Sigmoid colon (tissue), 7 donors: Measurements from ENCODE around the gene TSEN2. TPM values are rescaled to one million over a fixed set of nuclear protein-coding genes. Genes with fewer than 3 reads are reported as not detected.
"Not testable (repeated sequence)": the region's sequence is repeated elsewhere in the genome, so short reads cannot be mapped to it uniquely, and the experiment has no call there.

Source experiments
- DNase-seq: peaks from one replicate; pipeline ENCODE4 v3.0.0-alpha.2; 2019
- H3K27ac ChIP-seq, 4 donors: fragments of 200-600 bp; sonication (generic); one replicate each; pipeline ENCODE4 v1.5.1; 2016 to 2019; ENCODE audit warnings: mild to moderate bottlenecking in 1 of 4
- H3K27me3 ChIP-seq, 3 donors: fragments of 200-600 bp; sonication (generic); one replicate each; pipeline ENCODE4 v1.5.1; 2019; ENCODE audit warnings: mild to moderate bottlenecking in 1 of 3
- H3K36me3 ChIP-seq, 4 donors: fragments of 200-600 bp; sonication (generic); one replicate each; pipeline ENCODE4 v1.5.1; 2016 to 2019
- H3K4me1 ChIP-seq, 4 donors: fragments of 200-600 bp; sonication (generic); one replicate each; pipeline ENCODE4 v1.5.1; 2017 to 2019
- H3K4me3 ChIP-seq, 4 donors: fragments of 200-600 bp; sonication (generic); one replicate each; pipeline ENCODE4 v1.5.1; 2017 to 2019; ENCODE audit warnings: mild to moderate bottlenecking in 2 of 4, moderate library complexity in 1 of 4
- H3K9me3 ChIP-seq, 4 donors: fragments of 200-600 bp in 3 of 4; sonication (generic) in 3 of 4; one replicate each; pipeline versions ENCODE4 v1.5.1 to v1.6.1; 2013 to 2019
- EP300 ChIP-seq, 4 donors: sonication (generic); formaldehyde crosslinking; IDR thresholded peaks; one replicate each; pipeline ENCODE4 v1.6.1; 2017; ENCODE audit warnings: antibody characterized with exemption in 4 of 4
- POLR2A ChIP-seq, 2 donors: fragments of 450-650 bp; IDR thresholded peaks; one replicate each; pipeline ENCODE4 v1.6.1; 2016; ENCODE audit warnings: antibody characterized with exemption in 2 of 2, mild to moderate bottlenecking in 2 of 2, moderate library complexity in 2 of 2
- POLR2AphosphoS5 ChIP-seq, 4 donors: sonication (generic); formaldehyde crosslinking; IDR thresholded peaks; one replicate each; pipeline ENCODE4 v1.6.1; 2017; ENCODE audit warnings: antibody characterized with exemption in 4 of 4
- WGBS, 2 donors: extraction: QIAGEN DNeasy Blood & Tissue Kit; methylation state at CpG; one replicate each; pipeline ENCODE4 v1.1.7; 2013; 5-methylcytosine and 5-hydroxymethylcytosine counted together
- intact Hi-C: fragments of 100-400 bp; cut with DNase I; formaldehyde crosslinking; loops from one replicate; pipeline ENCODE4 v1.15.1; 2023
- polyA plus RNA-seq, 3 donors: library from polyadenylated mRNA; stranded (reverse); fragments of 200-250 nt; gene quantifications; one replicate each; pipeline ENCODE4 v1.2.3, GENCODE V29; 2013
- total RNA-seq, 4 donors: library from RNA; depleted of rRNA; stranded (reverse); fragments of >200 nt; gene quantifications; one replicate each; pipeline ENCODE4 v1.1.0, GENCODE V29; 2016
- TF ChIP-seq, protein P1 (sequence below), 4 experiments: fragments of 450-650 bp in 3 of 4; fragments of 200-600 bp in 1 of 4; IDR thresholded peaks; one replicate each; pipeline ENCODE4 v1.5.1; 2016 to 2019; ENCODE audit warnings: antibody characterized with exemption in 4 of 4, mild to moderate bottlenecking in 3 of 4, moderate library complexity in 2 of 4
- donor health status: healthy with polysubstance abuse.
- donor health status: Bipolar disorder and iron deficiency.
- donor health status: healthy.

TSEN2 gene
- total and polyA plus RNA-seq, 7 donors, result 4.2 to 23.0 (median 16.1) TPM

DNA sequence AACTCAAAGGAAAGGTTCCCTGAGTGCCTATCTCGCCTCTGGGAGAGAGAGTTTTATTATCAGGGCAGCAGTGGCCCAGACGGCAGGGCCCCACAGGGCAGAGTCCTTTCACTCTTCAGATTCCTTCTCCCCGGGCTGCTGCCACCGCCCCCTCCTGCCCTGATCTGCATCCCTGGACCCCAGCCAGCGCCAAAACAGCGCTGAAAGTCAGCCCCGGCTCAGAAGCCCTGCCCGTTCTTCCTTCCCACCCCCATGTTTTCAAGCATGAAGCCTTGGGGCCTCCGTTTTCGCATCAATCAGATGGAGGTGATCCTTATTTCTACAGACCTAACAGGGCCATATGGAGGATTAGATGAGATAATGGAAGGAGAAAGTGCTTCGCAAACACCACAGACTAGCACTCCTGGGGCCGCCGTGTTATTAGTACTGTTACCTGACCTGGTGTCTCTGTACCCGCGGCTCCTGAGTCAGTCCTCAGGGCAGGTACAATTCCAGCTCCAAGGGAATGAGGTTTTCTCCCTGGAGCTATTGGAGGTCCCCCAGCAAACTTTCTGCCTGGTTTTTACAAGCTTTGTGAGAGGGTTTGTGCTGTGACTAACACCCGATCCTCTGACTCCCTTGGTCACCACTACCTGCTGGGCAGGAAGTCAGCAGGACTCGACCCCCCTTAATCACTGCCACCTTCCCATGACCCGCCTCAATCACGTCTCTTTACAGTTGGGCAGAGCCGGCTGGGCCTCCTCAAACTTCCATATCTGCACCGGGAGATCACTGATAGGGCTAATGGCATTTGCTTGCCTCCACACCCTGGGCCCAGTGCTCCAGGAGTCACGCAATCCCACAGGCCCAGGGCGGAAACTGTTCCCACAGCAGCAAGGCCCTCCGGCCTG is 39.5 kb upstream of the TSEN2 start:
- Histone ChIP-seq H3K9me3 (no peaks in the 10 kb centered on the region), H3K27ac (no peak overlapping the region), H3K27me3 (peaks cover 0 to 27% (median 0%) of the 10 kb centered on the region in 3 donors), H3K36me3 (no peaks in the 10 kb centered on the region), H3K4me1 (peaks cover 0 to 6% (median 0%) of the 10 kb centered on the region in 4 donors), H3K4me3 (no peak overlapping the region)
- peak in 1 of 2 donors; percentile 16 for TF ChIP-seq POLR2A (IDR thresholded peaks at IDR 0.05)
- no peak for TF ChIP-seq EP300 (IDR thresholded peaks at IDR 0.05)
- peak; percentile 48 for DNase-seq
- WGBS, 2 donors, result 13 to 58% methylated on average over 24 of the region's 24 CpGs
- intact Hi-C loops, result no loop called here

DNA sequence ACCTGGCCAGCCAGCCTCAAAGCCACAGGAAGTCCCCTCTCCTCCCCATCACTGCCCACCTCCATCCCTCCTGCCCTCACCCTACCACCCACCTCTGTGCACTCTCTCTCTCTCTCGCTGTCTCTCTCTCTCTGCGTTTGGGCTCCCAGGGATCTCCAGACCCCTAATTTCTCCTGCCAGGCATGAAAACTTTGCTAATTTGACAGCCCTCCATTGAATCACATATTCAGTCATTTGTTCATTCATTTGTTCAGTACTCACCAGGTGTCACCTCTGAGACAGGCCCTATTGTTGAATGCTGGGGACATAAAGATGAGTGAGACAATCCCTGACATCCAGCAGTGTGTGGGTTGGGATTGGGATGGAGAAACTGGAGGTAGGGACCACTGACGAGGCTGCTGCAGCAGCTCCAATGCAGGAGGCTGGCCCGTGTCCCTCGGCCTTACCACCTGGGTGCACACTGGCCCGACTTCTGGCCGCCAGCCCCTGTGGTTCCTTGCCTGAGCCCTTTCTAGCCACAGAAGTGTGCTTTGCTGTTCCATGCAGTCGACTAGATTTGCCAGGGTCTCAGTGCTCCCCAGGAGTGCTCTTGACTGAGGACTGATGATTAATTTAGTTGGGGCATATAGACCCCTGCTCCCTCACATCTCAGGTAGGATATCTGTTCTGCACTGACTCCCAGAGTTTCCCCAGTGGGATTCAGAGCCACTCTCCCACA is 38.6 kb upstream of the TSEN2 start:
- Histone ChIP-seq H3K4me1 (peaks cover 0 to 6% (median 0%) of the 10 kb centered on the region in 4 donors), H3K27ac (no peak overlapping the region), H3K9me3 (no peaks in the 10 kb centered on the region), H3K36me3 (no peaks in the 10 kb centered on the region), H3K4me3 (no peak overlapping the region), H3K27me3 (peaks cover 0 to 27% (median 0%) of the 10 kb centered on the region in 3 donors)
- intact Hi-C loops, result no loop called here
- WGBS, 2 donors, result 59 to 85% methylated on average over 8 of the region's 8 CpGs
- DNase-seq, result peak; percentile 56
- TF ChIP-seq, protein P1, sequence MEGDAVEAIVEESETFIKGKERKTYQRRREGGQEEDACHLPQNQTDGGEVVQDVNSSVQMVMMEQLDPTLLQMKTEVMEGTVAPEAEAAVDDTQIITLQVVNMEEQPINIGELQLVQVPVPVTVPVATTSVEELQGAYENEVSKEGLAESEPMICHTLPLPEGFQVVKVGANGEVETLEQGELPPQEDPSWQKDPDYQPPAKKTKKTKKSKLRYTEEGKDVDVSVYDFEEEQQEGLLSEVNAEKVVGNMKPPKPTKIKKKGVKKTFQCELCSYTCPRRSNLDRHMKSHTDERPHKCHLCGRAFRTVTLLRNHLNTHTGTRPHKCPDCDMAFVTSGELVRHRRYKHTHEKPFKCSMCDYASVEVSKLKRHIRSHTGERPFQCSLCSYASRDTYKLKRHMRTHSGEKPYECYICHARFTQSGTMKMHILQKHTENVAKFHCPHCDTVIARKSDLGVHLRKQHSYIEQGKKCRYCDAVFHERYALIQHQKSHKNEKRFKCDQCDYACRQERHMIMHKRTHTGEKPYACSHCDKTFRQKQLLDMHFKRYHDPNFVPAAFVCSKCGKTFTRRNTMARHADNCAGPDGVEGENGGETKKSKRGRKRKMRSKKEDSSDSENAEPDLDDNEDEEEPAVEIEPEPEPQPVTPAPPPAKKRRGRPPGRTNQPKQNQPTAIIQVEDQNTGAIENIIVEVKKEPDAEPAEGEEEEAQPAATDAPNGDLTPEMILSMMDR (IDR thresholded peaks at IDR 0.05), result no peak
- TF ChIP-seq POLR2AphosphoS5 (IDR thresholded peaks at IDR 0.05), result no peak
- no peak for TF ChIP-seq EP300 (IDR thresholded peaks at IDR 0.05)
- no peak for TF ChIP-seq POLR2A (IDR thresholded peaks at IDR 0.05)

DNA sequence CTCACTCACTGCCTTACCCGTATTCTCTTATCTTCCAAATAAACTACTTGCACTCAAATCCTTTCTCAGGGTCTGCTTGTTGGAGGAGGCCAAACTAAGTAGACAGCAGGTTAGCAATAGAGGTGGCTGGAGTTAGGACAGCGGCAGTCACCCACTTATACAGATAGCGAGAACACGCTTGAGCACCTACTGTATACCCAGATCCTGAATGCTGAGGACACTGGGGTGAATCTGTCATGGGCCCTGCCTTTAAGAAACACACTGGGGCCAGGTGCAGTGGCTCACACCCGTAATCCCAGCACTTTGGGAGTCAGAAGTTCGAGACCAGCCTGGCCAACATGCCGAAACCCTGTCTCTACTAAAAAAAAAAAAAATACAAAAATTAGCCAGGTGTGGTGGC is 38.0 kb upstream of the TSEN2 start:
- WGBS, 2 donors, result 86 to 92% methylated on average over 7 of the region's 7 CpGs

DNA sequence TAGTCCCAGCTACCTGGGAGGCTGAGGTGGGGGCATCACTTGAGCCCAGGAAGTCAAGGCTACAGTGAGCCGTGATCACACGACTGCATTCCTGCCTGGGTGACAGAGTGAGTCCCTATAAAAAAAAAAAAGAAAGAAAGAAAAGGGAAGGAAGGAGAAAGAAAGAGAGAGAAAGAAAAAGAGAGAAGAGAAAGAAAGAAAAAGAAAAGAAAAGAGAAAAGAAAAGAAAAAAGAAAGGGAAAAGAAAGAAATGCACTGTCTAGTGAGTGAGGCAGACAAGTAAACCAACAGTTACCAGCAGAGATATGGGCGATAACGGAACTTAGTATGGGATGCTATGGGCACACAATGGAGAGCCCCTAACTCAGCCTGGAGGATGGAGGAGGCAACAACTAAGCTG is 37.2 kb upstream of the TSEN2 start:
- Histone ChIP-seq H3K4me1 (no peaks in the 10 kb centered on the region), H3K27me3 (peaks cover 0 to 27% (median 0%) of the 10 kb centered on the region in 3 donors), H3K9me3 (no peaks in the 10 kb centered on the region), H3K36me3 (no peaks in the 10 kb centered on the region), H3K4me3 (no peak overlapping the region), H3K27ac (no peak overlapping the region)
- intact Hi-C loops, result no loop called here
- DNase-seq, result no peak
- TF ChIP-seq, protein P1 (IDR thresholded peaks at IDR 0.05), result no peak
- no peak for TF ChIP-seq EP300 (IDR thresholded peaks at IDR 0.05)
- no peak for TF ChIP-seq POLR2AphosphoS5 (IDR thresholded peaks at IDR 0.05)
- TF ChIP-seq POLR2A (IDR thresholded peaks at IDR 0.05), result no peak
- WGBS, 2 donors, result 95 to 97% methylated on average over 4 of the region's 4 CpGs

More for the DNA sequence above, 38.0 kb upstream of the TSEN2 start:
- peak; percentile 15 for DNase-seq
- Histone ChIP-seq H3K9me3 (no peaks in the 10 kb centered on the region), H3K27ac (no peak overlapping the region), H3K4me3 (no peak overlapping the region), H3K27me3 (peaks cover 0 to 27% (median 0%) of the 10 kb centered on the region in 3 donors), H3K4me1 (no peaks in the 10 kb centered on the region), H3K36me3 (no peaks in the 10 kb centered on the region)
- TF ChIP-seq EP300 (IDR thresholded peaks at IDR 0.05) (no peak), POLR2A (IDR thresholded peaks at IDR 0.05) (no peak), POLR2AphosphoS5 (IDR thresholded peaks at IDR 0.05) (no peak)
- TF ChIP-seq, protein P1 (IDR thresholded peaks at IDR 0.05), result no peak
- intact Hi-C loops, result no loop called here

DNA sequence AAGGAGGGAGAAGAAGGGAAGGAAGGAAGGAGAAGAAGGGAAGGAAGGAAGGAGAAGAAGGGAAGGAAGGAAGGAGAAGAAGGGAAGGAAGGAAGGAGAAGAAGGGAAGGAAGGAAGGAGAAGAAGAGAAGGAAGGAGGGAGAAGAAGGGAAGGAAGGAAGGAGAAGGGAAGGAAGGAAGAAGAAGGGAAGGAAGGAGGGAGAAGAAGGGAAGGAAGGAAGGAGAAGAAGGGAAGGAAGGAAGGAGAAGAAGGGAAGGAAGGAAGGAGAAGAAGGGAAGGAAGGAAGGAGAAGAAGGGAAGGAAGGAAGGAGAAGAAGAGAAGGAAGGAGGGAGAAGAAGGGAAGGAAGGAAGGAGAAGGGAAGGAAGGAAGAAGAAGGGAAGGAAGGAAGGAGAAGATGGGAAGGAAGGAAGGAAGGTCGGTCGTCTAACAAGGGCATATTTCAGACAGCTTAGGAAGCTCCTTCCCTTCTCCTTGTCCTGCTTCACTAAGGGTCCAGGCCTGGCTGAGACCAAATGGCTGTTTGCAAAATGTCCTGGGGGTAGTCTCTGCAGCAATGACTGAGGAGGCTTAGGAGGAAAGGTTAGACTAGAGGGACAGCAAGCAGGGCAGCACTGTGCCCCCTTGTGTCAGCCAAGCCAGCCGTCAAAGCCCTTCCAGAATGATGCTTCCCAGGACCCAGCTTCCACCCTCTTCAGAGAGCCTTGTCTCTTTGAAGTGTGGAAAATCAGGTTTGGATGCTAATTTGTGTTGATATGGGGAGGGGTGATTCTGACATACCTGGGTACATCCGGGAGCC is 35.7 kb upstream of the TSEN2 start:
- H3K9me3 ChIP-seq, DNase-seq, H3K4me1 ChIP-seq, intact Hi-C loops, H3K36me3 ChIP-seq, H3K4me3 ChIP-seq, H3K27ac ChIP-seq: not testable (repeated sequence)
- H3K27me3 ChIP-seq, result peaks cover 0 to 18% (median 0%) of the 10 kb centered on the region in 3 donors
- 90 to 92% methylated on average over 4 of the region's 4 CpGs for WGBS, 2 donors
